Panc1 (cell line): Measurements from ENCODE around the gene FA2H. TPM values are rescaled to one million over a fixed set of nuclear protein-coding genes. Genes with fewer than 3 reads are reported as not detected.

Experiments
- ATAC-seq: fragments of 200-7000 bp; cut with Tn5 transposase; 2 replicates; pipeline ENCODE4 v1.9.1; 2020; ENCODE audit warnings: mild to moderate bottlenecking, moderate library complexity
- BruUV-seq: library from RNA; stranded (reverse); fragments of 400-500 nt; replicated peaks from 2 replicates; lab custom pipeline; 2021; lab: Mats Ljungman, UMichigan
- CTCF ChIA-PET: fragments of 300-600 bp; sonication (Branson Sonifier 250); formaldehyde crosslinking; loops from one replicate; lab custom pipeline; 2022; ENCODE audit warnings: antibody characterized with exemption; lab: Charles Lee
- POLR2A ChIA-PET: fragments of 300-600 bp; sonication (Branson Sonifier 250); formaldehyde crosslinking; loops from one replicate; lab custom pipeline; 2022; ENCODE audit warnings: antibody characterized with exemption; lab: Charles Lee
- DNase-seq: peaks from one replicate; pipeline ENCODE4 v3.0.0-alpha.2; 2010; ENCODE audit warnings: low read depth, low spot score
- H3K27ac ChIP-seq: 2 replicates; pipeline ENCODE4 v1.5.1; 2011; ENCODE audit warnings: mild to moderate bottlenecking, low read length, inconsistent platforms
- H3K27me3 ChIP-seq: fragments of 200-500 bp; sonication (Bioruptor generic); 2 replicates; pipeline ENCODE4 v1.6.0; 2014; ENCODE audit warnings: low read length, inconsistent platforms; ENCODE audit not compliant: control insufficient read depth, insufficient read depth
- H3K36me3 ChIP-seq: fragments of 200-500 bp; sonication (Bioruptor generic); 2 replicates; pipeline ENCODE4 v1.5.1; 2014; ENCODE audit warnings: inconsistent platforms, mild to moderate bottlenecking, low read length, moderate library complexity; ENCODE audit not compliant: control insufficient read depth, insufficient read depth
- H3K4me1 ChIP-seq: 2 replicates; pipeline ENCODE4 v1.5.1; 2011; ENCODE audit warnings: inconsistent platforms, mild to moderate bottlenecking, low read length, moderate library complexity; ENCODE audit not compliant: control insufficient read depth, insufficient read depth
- H3K4me3 ChIP-seq, 2 experiments: 2 replicates each; pipeline ENCODE4 v1.5.1; 2011 to 2012; ENCODE audit warnings: low read depth in 2 of 2, low read length in 2 of 2, mild to moderate bottlenecking in 2 of 2, inconsistent platforms in 1 of 2, moderate library complexity in 1 of 2
- H3K9me3 ChIP-seq: fragments of 200-500 bp; sonication (Bioruptor generic); 2 replicates; pipeline ENCODE4 v1.5.1; 2014; ENCODE audit warnings: low read depth, mild to moderate bottlenecking, inconsistent platforms, low read length, moderate library complexity; ENCODE audit not compliant: control insufficient read depth, insufficient read depth
- CTCF ChIP-seq: fragments of 450-650 bp; IDR thresholded peaks from 2 replicates; pipeline ENCODE4 v1.5.1; 2017; ENCODE audit warnings: mild to moderate bottlenecking
- POLR2AphosphoS5 ChIP-seq: IDR thresholded peaks from 2 replicates; pipeline ENCODE4 v1.6.1; 2012; ENCODE audit warnings: mild to moderate bottlenecking, low read depth, low read length, moderate library complexity
- REST ChIP-seq, 2 experiments: IDR thresholded peaks; 2 replicates each; pipeline ENCODE4 v1.6.1; 2011 to 2012; ENCODE audit warnings: low read depth in 2 of 2, control low read depth in 1 of 2, low read length in 1 of 2, mild to moderate bottlenecking in 1 of 2, moderate library complexity in 1 of 2; ENCODE audit not compliant: insufficient read depth in 1 of 2
- SIN3A ChIP-seq: IDR thresholded peaks from 2 replicates; pipeline ENCODE4 v1.6.1; 2012; ENCODE audit warnings: low read depth, mild to moderate bottlenecking, low read length, moderate library complexity, borderline replicate concordance; ENCODE audit not compliant: insufficient read depth
- TCF7L2 ChIP-seq: IDR thresholded peaks from 2 replicates; pipeline ENCODE4 v1.6.1; 2011; ENCODE audit warnings: mild to moderate bottlenecking, low read depth, low read length, inconsistent platforms
- in situ Hi-C: cut with HindIII; loops from 2 replicates; pipeline ENCODE4 v1.10.0; 2016; ENCODE audit warnings: low sequenced_read_pairs, low pct_unique_long_range_greater_than_20kb
- intact Hi-C: fragments of 100-400 bp; cut with micrococcal nuclease; formaldehyde crosslinking; loops from one replicate; pipeline ENCODE4 v1.10.0; 2022; ENCODE audit not compliant: unreplicated experiment
- total RNA-seq: library from RNA; stranded (reverse); gene quantifications from one replicate; pipeline ENCODE4 v1.2.1, GENCODE V29; 2021; ENCODE audit not compliant: unreplicated experiment

Gene FA2H
- total RNA-seq, 1 experiment from 2014 or later, result 0.15 TPM

- POLR2A ChIA-PET, result no interaction called here
- CTCF ChIA-PET, result interaction anchor here (0.6 kb wide), 1 partner anchor 22 kb away, joined by 3 read pairs; no protein-coding TSS in a partner anchor
- no TSS peak for BruUV-seq
- intact Hi-C loops, result no loop called here
- H3K4me3 ChIP-seq, result no peak overlapping the region
- H3K27me3 ChIP-seq, result no peaks in the 10 kb centered on the region
- no peak overlapping the region for H3K27ac ChIP-seq
- DNase-seq, result no peak
- no peaks in the 10 kb centered on the region for H3K36me3 ChIP-seq
- no peaks in the 10 kb centered on the region for H3K4me1 ChIP-seq
- no peaks in the 10 kb centered on the region for H3K9me3 ChIP-seq
- no peak for ATAC-seq
- TF ChIP-seq TCF7L2 (no peak), POLR2AphosphoS5 (no peak), REST (IDR thresholded peaks at IDR 0.05; ENCODE audit: insufficient read depth in 1 of 2, low read depth in 2 of 2, low read length in 1 of 2) (no peak), CTCF (no peak), SIN3A (no peak)
- in situ Hi-C loops, result no loop called here
These were observed 52.9 kb downstream of the FA2H start for GRCh38 chr16:74721716-74722115.

- H3K4me3 ChIP-seq, result no peak overlapping the region
- intact Hi-C loops, result no loop called here
- ATAC-seq (no peak), DNase-seq (no peak)
- H3K27me3 ChIP-seq, result no peaks in the 10 kb centered on the region
- H3K36me3 ChIP-seq, result no peaks in the 10 kb centered on the region
- H3K4me1 ChIP-seq, result no peaks in the 10 kb centered on the region
- BruUV-seq, result no TSS peak
- no peak overlapping the region for H3K27ac ChIP-seq
- ChIA-PET POLR2A (interaction anchor here (0.5 to 0.6 kb wide), 2 partner anchors 46 to 328 kb away, joined by 3 to 6 read pairs; no protein-coding TSS in a partner anchor), CTCF (no interaction called here)
- no peaks in the 10 kb centered on the region for H3K9me3 ChIP-seq
- TF ChIP-seq REST (IDR thresholded peaks at IDR 0.05; ENCODE audit: insufficient read depth in 1 of 2, low read depth in 2 of 2, low read length in 1 of 2) (no peak), SIN3A (no peak), POLR2AphosphoS5 (no peak), TCF7L2 (no peak), CTCF (no peak)
- in situ Hi-C loops, result no loop called here
These were observed 54.0 kb downstream of the FA2H start for GRCh38 chr16:74720579-74720978.
